NCI-H748 (cell line): ENCODE measurements around the gene STAT5A.
"Not testable (repeated sequence)": the region's sequence is repeated elsewhere in the genome, so short reads cannot be mapped to it uniquely, and the experiment has no call there.

ENCODE experiments used
- DNase-seq: peaks from one replicate; lab custom pipeline; 2025; ENCODE audit not compliant: unreplicated experiment; lab: John Stamatoyannopoulos, UW

Gene STAT5A

DNA sequence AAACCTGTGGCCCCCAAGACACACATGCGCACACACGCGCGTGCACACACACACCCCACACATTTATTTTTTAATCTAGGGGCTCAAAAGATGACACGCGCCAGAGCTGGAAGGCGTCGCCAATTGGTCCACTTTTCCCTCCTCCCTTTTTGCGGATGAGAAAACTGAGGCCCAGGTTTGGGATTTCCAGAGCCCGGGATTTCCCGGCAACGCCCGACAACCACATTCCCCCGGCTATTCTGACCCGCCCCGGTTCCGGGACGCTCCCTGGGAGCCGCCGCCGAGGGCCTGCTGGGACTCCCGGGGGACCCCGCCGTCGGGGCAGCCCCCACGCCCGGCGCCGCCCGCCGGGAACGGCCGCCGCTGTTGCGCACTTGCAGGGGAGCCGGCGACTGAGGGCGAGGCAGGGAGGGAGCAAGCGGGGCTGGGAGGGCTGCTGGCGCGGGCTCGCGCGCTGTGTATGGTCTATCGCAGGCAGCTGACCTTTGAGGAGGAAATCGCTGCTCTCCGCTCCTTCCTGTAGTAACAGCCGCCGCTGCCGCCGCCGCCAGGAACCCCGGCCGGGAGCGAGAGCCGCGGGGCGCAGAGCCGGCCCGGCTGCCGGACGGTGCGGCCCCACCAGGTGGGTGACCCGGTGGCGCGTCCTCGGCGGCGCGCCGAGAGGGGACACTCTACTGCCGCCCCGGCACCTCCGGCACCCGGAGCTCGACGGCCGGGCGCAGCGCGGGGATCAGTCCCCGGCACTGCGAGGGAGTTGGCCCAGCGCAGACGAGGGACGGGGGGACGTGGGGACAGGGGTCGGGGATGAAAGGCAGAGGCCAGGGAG is at the start of gene STAT5A:
Gene STAT5A (plus strand): TSS at position 522 of the 826 bp plus-strand sequence. CDS start 914 bp downstream, outside the sequence.
- DNase-seq: peak; percentile 80

- not testable (repeated sequence) for DNase-seq
Measured at GRCh38 chr17:42239576-42239975, 48.7 kb upstream of the STAT5A start.

GRCh38 chr17:42240201-42240600 is 48.1 kb upstream of the STAT5A start:
- DNase-seq: no peak

DNA sequence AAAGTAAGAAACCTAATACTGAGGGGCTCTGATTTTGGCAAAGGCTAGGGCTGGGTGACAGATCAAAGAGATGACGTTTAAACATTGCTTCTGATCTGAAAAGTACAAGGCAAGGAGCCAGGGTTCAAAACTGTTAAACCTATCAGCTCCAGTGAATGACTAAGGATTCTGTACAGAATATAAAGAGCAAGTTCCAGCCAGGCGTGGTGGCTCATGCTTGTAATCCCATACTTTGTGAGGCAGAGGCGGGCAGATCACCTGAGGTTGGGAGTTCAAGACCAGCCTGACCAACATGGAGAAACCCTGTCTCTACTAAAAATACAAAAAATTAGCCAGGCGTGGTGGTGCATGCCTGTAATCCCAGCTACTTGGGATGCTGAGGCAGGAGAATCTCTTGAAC is 47.4 kb upstream of the STAT5A start:
- not testable (repeated sequence) for DNase-seq

DNA sequence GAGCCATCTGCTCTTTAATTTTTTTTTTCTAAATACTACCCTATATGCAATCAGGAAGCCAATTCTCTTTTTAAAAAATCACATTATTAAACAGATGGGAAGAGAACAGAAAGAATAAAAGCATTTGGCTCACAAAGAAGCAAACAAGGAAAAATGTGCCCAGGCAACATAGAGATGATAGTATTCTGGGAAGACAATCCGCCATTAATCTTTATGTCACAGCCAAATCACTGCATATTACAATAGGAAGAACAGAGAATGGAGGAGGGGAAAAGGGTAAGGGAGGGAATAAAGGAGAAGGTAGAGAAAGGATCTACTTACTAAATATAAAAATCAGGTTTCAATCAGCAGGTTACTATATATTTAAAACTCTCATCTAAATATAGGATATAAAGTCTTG is 46.4 kb upstream of the STAT5A start:
- DNase-seq: no peak

DNA sequence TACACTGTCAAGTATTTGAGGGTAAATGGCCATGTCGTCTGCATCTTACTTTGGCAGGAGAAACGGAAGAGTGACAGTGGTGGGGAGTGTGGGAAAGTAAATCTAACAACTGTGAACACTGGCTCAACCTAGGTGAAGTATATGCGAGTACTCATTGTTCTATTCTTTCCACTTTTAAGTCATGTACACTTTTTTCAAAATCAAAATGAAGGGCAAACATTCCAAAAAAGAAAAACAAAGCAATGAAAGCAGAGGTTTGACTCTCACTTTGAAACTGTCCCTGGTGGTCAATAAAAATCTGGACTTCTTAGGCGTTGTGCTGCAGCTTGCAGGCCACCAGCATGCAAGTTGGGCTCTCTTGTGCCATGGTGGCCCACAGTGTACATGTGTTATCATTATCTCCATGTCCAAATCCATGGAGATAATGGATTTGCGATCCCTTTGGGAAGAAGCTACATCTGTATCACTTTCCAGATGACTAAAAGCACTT is 44.8 kb upstream of the STAT5A start:
- DNase-seq: no peak

GRCh38 chr17:42244116-42244515 is 44.2 kb upstream of the STAT5A start:
- not testable (repeated sequence) for DNase-seq

- DNase-seq: not testable (repeated sequence)
Measured at GRCh38 chr17:42245183-42245582, 43.1 kb upstream of the STAT5A start.

DNA sequence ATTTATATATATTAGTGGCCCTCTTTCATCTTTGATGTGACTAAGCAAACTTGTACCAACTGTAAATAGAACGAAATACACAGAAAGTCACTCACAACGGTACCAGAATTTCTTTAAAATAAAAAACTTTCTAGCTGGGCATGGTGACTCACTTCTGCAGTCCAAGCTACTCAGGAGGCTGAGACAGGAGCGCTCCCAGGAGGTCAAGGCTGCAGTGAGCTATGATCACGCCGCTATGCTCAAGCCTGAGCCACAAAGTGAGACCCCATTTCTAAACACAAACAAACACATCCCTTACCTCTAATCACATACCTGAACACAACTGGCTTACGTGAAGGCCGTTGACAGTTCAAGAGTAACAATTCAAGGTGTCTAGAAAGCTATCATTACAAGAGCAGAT is 41.8 kb upstream of the STAT5A start:
- DNase-seq: no peak

- DNase-seq: no peak
Measured at GRCh38 chr17:42247734-42248133, 40.6 kb upstream of the STAT5A start.

GRCh38 chr17:42248351-42249179 is 39.7 kb upstream of the STAT5A start:
- DNase-seq: no peak

GRCh38 chr17:42249681-42250446 is 38.4 kb upstream of the STAT5A start:
- no peak for DNase-seq

DNA sequence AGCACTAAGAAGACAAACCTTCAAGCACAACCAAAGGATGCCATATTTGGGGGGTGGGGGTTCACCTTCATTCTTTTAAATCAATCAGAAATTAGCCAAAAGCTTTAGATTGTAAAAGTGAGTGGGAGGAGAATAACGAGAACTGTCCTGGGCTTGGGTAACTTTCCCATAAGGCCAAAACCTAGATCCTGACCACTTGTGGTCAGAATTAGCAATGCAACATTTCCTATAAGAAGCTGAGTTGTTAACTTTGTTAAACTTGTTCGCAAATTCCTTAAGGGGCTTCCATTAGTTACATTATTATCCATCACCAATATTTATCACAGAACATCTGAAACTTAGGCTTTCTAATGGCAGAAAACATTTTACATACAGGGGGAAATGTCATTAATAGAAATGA is 37.2 kb upstream of the STAT5A start:
- DNase-seq: no peak

- DNase-seq: no peak
Measured at GRCh38 chr17:42252597-42253550, 35.4 kb upstream of the STAT5A start.

GRCh38 chr17:42253578-42253977 is 34.7 kb upstream of the STAT5A start:
- no peak for DNase-seq

DNA sequence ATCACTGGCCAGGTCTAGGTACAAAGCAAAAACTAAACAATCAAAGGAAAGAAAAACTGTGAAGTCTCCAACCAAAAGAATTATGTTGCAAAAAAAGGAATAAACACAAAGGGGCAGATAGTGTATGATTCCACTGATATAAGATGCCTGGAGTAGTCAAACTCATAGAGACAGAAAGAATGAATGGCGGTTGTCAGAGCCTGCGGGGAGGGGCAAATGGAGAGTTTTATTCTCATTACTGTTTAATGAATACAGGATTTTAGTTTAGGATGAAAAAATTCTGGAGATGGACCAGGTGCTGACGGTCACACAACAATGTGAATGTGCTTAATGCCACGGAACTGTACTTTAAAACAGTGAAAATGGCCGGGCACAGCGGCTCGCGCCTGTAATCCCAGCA is 32.9 kb upstream of the STAT5A start:
- DNase-seq: no peak

GRCh38 chr17:42260318-42260717 is 28.0 kb upstream of the STAT5A start:
- DNase-seq: no peak

GRCh38 chr17:42264366-42264765 is 23.9 kb upstream of the STAT5A start:
- not testable (repeated sequence) for DNase-seq

DNA sequence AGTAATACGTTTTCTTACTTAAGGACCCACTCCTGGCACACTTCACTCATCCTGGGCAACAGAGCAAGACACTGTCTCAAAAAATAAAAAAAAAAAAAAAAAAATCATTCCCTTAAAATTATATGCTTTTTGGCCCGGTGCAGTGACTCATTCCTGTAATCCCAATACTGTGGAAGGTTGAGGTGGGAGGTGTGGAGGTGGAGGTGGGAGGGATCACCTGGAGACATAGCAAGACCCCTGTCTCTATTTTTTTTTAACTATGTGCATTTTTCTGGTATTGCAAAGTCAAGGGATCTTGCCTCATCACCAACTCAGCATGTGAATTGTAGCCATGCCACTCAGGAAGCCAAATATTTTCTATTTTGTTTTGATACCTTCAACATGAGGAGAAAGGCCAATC is 21.8 kb upstream of the STAT5A start:
- DNase-seq: no peak
